ENCODE results near the gene USP17L18. TPM values are rescaled to one million over a fixed set of nuclear protein-coding genes. Genes with fewer than 3 reads are reported as not detected.
"Not testable (repeated sequence)": the region's sequence is repeated elsewhere in the genome, so short reads cannot be mapped to it uniquely, and the experiment has no call there.

The USP17L18 gene
- not detected for total RNA-seq

- ATAC-seq (ENCODE audit: low FRiP score) = not testable (repeated sequence)
- DNase-seq (ENCODE audit: low spot score) = peak; percentile 19
Observed at GRCh38 chr4:9247953-9248680, at the start of gene USP17L18. TSS of gene USP17L18 (plus strand) at chr4:9248630. CDS start at chr4:9248630, 0 bp downstream.

GRCh38 chr4:9210357-9210756 lies 38.1 kb upstream of the USP17L18 start, which contains the start of gene USP17L10:
TSS of gene USP17L10 (plus strand) at chr4:9210657. CDS start at chr4:9210657, 0 bp downstream.
- not testable (repeated sequence) for DNase-seq (ENCODE audit: low spot score)

GRCh38 chr4:9214701-9215100 lies 33.7 kb upstream of the USP17L18 start:
- not testable (repeated sequence) for DNase-seq (ENCODE audit: low spot score); ATAC-seq (ENCODE audit: low FRiP score)

More at GRCh38 chr4:9210357-9210756, 38.1 kb upstream of the USP17L18 start, which contains the start of gene USP17L10:
- not testable (repeated sequence) for ATAC-seq (ENCODE audit: low FRiP score)

- ATAC-seq (ENCODE audit: low FRiP score); DNase-seq (ENCODE audit: low spot score): not testable (repeated sequence)
Observed at GRCh38 chr4:9215105-9215504, 33.3 kb upstream of the USP17L18 start, which contains the start of gene USP17L11. TSS of gene USP17L11 (plus strand) at chr4:9215405. CDS start at chr4:9215405, 0 bp downstream.

- not testable (repeated sequence) for ATAC-seq (ENCODE audit: low FRiP score); DNase-seq (ENCODE audit: low spot score)
Observed at GRCh38 chr4:9219852-9220251, 28.6 kb upstream of the USP17L18 start, which contains the start of gene USP17L12. TSS of gene USP17L12 (plus strand) at chr4:9220152. CDS start at chr4:9220152, 0 bp downstream.

GRCh38 chr4:9224596-9224995 lies 23.8 kb upstream of the USP17L18 start, which contains the start of gene USP17L13:
TSS of gene USP17L13 (plus strand) at chr4:9224896. CDS start at chr4:9224896, 0 bp downstream.
- not testable (repeated sequence) for DNase-seq (ENCODE audit: low spot score); ATAC-seq (ENCODE audit: low FRiP score)

- not testable (repeated sequence) for DNase-seq (ENCODE audit: low spot score); ATAC-seq (ENCODE audit: low FRiP score)
Observed at GRCh38 chr4:9230249-9230648, 18.2 kb upstream of the USP17L18 start.

GRCh38 chr4:9234085-9234484 lies 14.3 kb upstream of the USP17L18 start, which contains the start of gene USP17L15:
TSS of gene USP17L15 (plus strand) at chr4:9234385. CDS start at chr4:9234385, 0 bp downstream.
- ATAC-seq (ENCODE audit: low FRiP score); DNase-seq (ENCODE audit: low spot score): not testable (repeated sequence)

GRCh38 chr4:9238461-9238860 lies 10.0 kb upstream of the USP17L18 start:
- not testable (repeated sequence) for ATAC-seq (ENCODE audit: low FRiP score)
- peak; percentile 20 for DNase-seq (ENCODE audit: low spot score)

GRCh38 chr4:9243579-9243978 lies 4.9 kb upstream of the USP17L18 start, which contains the start of gene USP17L17:
TSS of gene USP17L17 (plus strand) at chr4:9243879. CDS start at chr4:9243879, 0 bp downstream.
- not testable (repeated sequence) for ATAC-seq (ENCODE audit: low FRiP score)

GRCh38 chr4:9253078-9253477 lies 4.6 kb downstream of the USP17L18 start, which contains the start of gene USP17L19:
TSS of gene USP17L19 (plus strand) at chr4:9253378. CDS start at chr4:9253378, 0 bp downstream.
- not testable (repeated sequence) for DNase-seq (ENCODE audit: low spot score); ATAC-seq (ENCODE audit: low FRiP score)

More at GRCh38 chr4:9243579-9243978, 4.9 kb upstream of the USP17L18 start, which contains the start of gene USP17L17:
- DNase-seq (ENCODE audit: low spot score) = not testable (repeated sequence)

GRCh38 chr4:9257824-9258223 lies 9.4 kb downstream of the USP17L18 start, which contains the start of gene USP17L20:
TSS of gene USP17L20 (plus strand) at chr4:9258124. CDS start at chr4:9258124, 0 bp downstream.
- ATAC-seq (ENCODE audit: low FRiP score); DNase-seq (ENCODE audit: low spot score): not testable (repeated sequence)

- ATAC-seq (ENCODE audit: low FRiP score); DNase-seq (ENCODE audit: low spot score): not testable (repeated sequence)
Observed at GRCh38 chr4:9262572-9262971, 14.1 kb downstream of the USP17L18 start, which contains the start of gene USP17L21. TSS of gene USP17L21 (plus strand) at chr4:9262872. CDS start at chr4:9262872, 0 bp downstream.

- ATAC-seq (ENCODE audit: low FRiP score); DNase-seq (ENCODE audit: low spot score): not testable (repeated sequence)
Observed at GRCh38 chr4:9267319-9267718, 18.9 kb downstream of the USP17L18 start, which contains the start of gene USP17L22. TSS of gene USP17L22 (plus strand) at chr4:9267619. CDS start at chr4:9267619, 0 bp downstream.

- ATAC-seq (ENCODE audit: low FRiP score) = not testable (repeated sequence)
Observed at GRCh38 chr4:9271719-9272118, 23.3 kb downstream of the USP17L18 start.

More at GRCh38 chr4:9271719-9272118, 23.3 kb downstream of the USP17L18 start:
- peak; percentile 46 for DNase-seq (ENCODE audit: low spot score)
